K562 (cell line): Measurements from ENCODE around the gene ZNF148. TPM values are rescaled to one million over a fixed set of nuclear protein-coding genes. Genes with fewer than 3 reads are reported as not detected.

Experiments used
- ATAC-seq: fragments of 200-7000 bp; cut with Tn5 transposase; 3 replicates; pipeline ENCODE4 v1.9.1; 2020; ENCODE audit warnings: moderate library complexity
- BruUV-seq: library from RNA; stranded (reverse); fragments of 400-500 nt; replicated peaks from 2 replicates; lab custom pipeline; 2021; lab: Mats Ljungman, UMichigan
- CTCF ChIA-PET: fragments of 300-600 bp; formaldehyde crosslinking; extraction: SDS; loops from one replicate; lab custom pipeline; 2021; ENCODE audit warnings: low intra/inter-chr PET ratio; lab: Yijun Ruan, JAX
- POLR2A ChIA-PET: fragments of 300-600, 350-650 bp; sonication (Branson Sonifier 250); formaldehyde crosslinking; extraction: SDS; loops from one replicate; lab custom pipeline; 2021; ENCODE audit warnings: antibody characterized with exemption, inconsistent platforms; lab: Yijun Ruan, JAX
- DNase-seq, 4 experiments: peaks; one replicate each; pipeline versions ENCODE4 v3.0.0 to v3.0.0-alpha.2; 2011 to 2018; ENCODE audit warnings: low spot score in 3 of 4, mixed read lengths in 3 of 4; ENCODE audit errors: extremely low read depth in 1 of 4
- FAIRE-seq: peaks from 2 replicates; lab custom pipeline; 2011; peaks lifted over from hg19 to GRCh38; lab: Jason Lieb, UNC
- H2AFZ ChIP-seq: 2 replicates; pipeline ENCODE4 v1.6.0; 2011; ENCODE audit warnings: low read depth, low read length, control low read depth, inconsistent platforms
- H3K27ac ChIP-seq: fragments of 200-600 bp; 3 replicates; pipeline ENCODE4 v1.8.0; 2011; ENCODE audit warnings: low read depth, mild to moderate bottlenecking, control low read depth, inconsistent platforms, low read length, moderate library complexity, mixed read lengths; ENCODE audit errors: extremely low read depth
- H3K27me3 ChIP-seq, 2 experiments: fragments of 300-600 bp in 1 of 2; 2 replicates in 1 of 2; 3 replicates in 1 of 2; pipeline versions ENCODE4 v1.6.0 to v1.8.0; 2011; ENCODE audit warnings: inconsistent platforms in 2 of 2, low read length in 2 of 2, mild to moderate bottlenecking in 1 of 2, mixed read lengths in 1 of 2, moderate library complexity in 1 of 2; ENCODE audit not compliant: control insufficient read depth in 2 of 2, insufficient read depth in 2 of 2
- H3K36me3 ChIP-seq: fragments of 300-600 bp; 3 replicates; pipeline ENCODE4 v1.8.0; 2011; ENCODE audit warnings: mild to moderate bottlenecking, low read length, inconsistent platforms; ENCODE audit not compliant: control insufficient read depth, insufficient read depth
- H3K4me1 ChIP-seq, 2 experiments: fragments of 200-600 bp in 1 of 2; replicated peaks in 1 of 2; 2 replicates in 1 of 2; 3 replicates in 1 of 2; pipeline versions ENCODE4 v1.5.1 to v1.8.0; 2011; ENCODE audit warnings: inconsistent platforms in 2 of 2, low read length in 2 of 2, mild to moderate bottlenecking in 1 of 2, mixed read lengths in 1 of 2, moderate library complexity in 1 of 2; ENCODE audit not compliant: control insufficient read depth in 2 of 2, insufficient read depth in 2 of 2
- H3K4me2 ChIP-seq: 2 replicates; pipeline ENCODE4 v1.6.1; 2011; ENCODE audit warnings: low read length, control low read depth, inconsistent platforms, mixed read lengths; ENCODE audit not compliant: insufficient read depth
- H3K4me3 ChIP-seq: fragments of 200-600 bp; sonication (generic), shearing (Covaris generic); 2 replicates; pipeline ENCODE4 v1.5.1; 2016; ENCODE audit warnings: control low read depth, inconsistent platforms
- H3K79me2 ChIP-seq: fragments of 200-600 bp; 3 replicates; pipeline ENCODE4 v1.8.0; 2011; ENCODE audit warnings: low read length, inconsistent platforms; ENCODE audit not compliant: control insufficient read depth, insufficient read depth
- H3K9ac ChIP-seq, 2 experiments: 2 replicates each; pipeline versions ENCODE4 v1.6.0 to v1.6.1; 2011; ENCODE audit warnings: low read depth in 2 of 2, low read length in 2 of 2, control low read depth in 1 of 2, inconsistent platforms in 1 of 2, mild to moderate bottlenecking in 1 of 2, mixed read lengths in 1 of 2; ENCODE audit not compliant: insufficient read depth in 1 of 2
- H3K9me1 ChIP-seq: one replicate; pipeline ENCODE4 v1.6.0; 2011; ENCODE audit warnings: inconsistent platforms, mild to moderate bottlenecking, low read length, moderate library complexity; ENCODE audit not compliant: control insufficient read depth, insufficient read depth
- H3K9me3 ChIP-seq: replicated peaks from 2 replicates; pipeline ENCODE4 v1.5.1; 2011; ENCODE audit warnings: low read depth, low read length, inconsistent platforms; ENCODE audit not compliant: control insufficient read depth, insufficient read depth
- H4K20me1 ChIP-seq: replicated peaks from 2 replicates; pipeline ENCODE4 v1.6.1; 2011; ENCODE audit warnings: low read length, inconsistent platforms, mixed read lengths; ENCODE audit not compliant: control insufficient read depth, insufficient read depth
- ATF3 ChIP-seq, 2 experiments: fragments of 450-650 bp in 1 of 2; sonication (generic) in 1 of 2; formaldehyde crosslinking in 1 of 2; IDR thresholded peaks in 1 of 2; conservative IDR thresholded peaks in 1 of 2; 2 replicates each; pipeline versions ENCODE4 v1.6.1 to v1.8.1; 2016 to 2023; ENCODE audit warnings: mild to moderate bottlenecking in 2 of 2, moderate library complexity in 2 of 2, inconsistent platforms in 1 of 2, missing genetic modification reagents in 1 of 2
- FIP1L1 ChIP-seq: fragments of 200-400 bp; formaldehyde crosslinking; IDR thresholded peaks from 2 replicates; pipeline ENCODE4 v1.6.1; 2018; ENCODE audit warnings: mild to moderate bottlenecking, low read depth, low read length; ENCODE audit not compliant: poor library complexity, severe bottlenecking
- HIVEP1 ChIP-seq: fragments of 250-450 bp; sonication (Bioruptor Pico); IDR thresholded peaks from 2 replicates; pipeline ENCODE4 v1.4.0; 2020; ENCODE audit warnings: mild to moderate bottlenecking
- KDM2B ChIP-seq: fragments of 250-450 bp; sonication (Bioruptor Pico); IDR thresholded peaks from 2 replicates; pipeline ENCODE4 v1.8.0; 2021; ENCODE audit warnings: mild to moderate bottlenecking, moderate library complexity
- RNF219 ChIP-seq: fragments of 250-450 bp; sonication (Bioruptor Pico); IDR thresholded peaks from 2 replicates; pipeline ENCODE4 v1.5.0; 2022; ENCODE audit warnings: mild to moderate bottlenecking
- RUNX1 ChIP-seq: sonication (generic); IDR thresholded peaks from 2 replicates; pipeline ENCODE4 v1.6.1; 2016; ENCODE audit warnings: antibody characterized with exemption, low read depth
- TAF15 ChIP-seq: fragments of 200-400 bp; formaldehyde crosslinking; IDR thresholded peaks from 2 replicates; pipeline ENCODE4 v1.6.1; 2017; ENCODE audit warnings: mild to moderate bottlenecking, low read depth, low read length, moderate library complexity
- WGBS: fragments of 100-300 bp; shearing (Covaris generic); methylation state at CpG from one replicate; pipeline ENCODE4 v1.1.6; 2016; ENCODE audit warnings: low coverage, mixed read lengths; ENCODE audit not compliant: insufficient coverage; ENCODE audit errors: missing lambda C conversion rate; 5-methylcytosine and 5-hydroxymethylcytosine counted together
- in situ Hi-C: fragments of 300-500 bp; cut with MboI; formaldehyde crosslinking; loops from 4 replicates; pipeline ENCODE4 v1.15.0; 2018; ENCODE audit warnings: inconsistent platforms, mixed read lengths
- intact Hi-C: fragments of 100-400 bp; cut with micrococcal nuclease; formaldehyde crosslinking; loops from 2 replicates; pipeline ENCODE4 v1.14.2; 2022
- polyA plus RNA-seq, 8 experiments: library from polyadenylated mRNA; depleted of rRNA in 4 of 8; stranded (reverse) in 5 of 8; unstranded in 3 of 8; fragments of >200 nt; fragmentation: Nextera tagmentation in 2 of 8; fragmentation: Illumina TruSeq in 1 of 8; extraction: Ambion mirVana in 2 of 8; extraction: Trizol in 1 of 8; gene quantifications; 2 replicates each; pipeline versions ENCODE4 v1.2.1 to v1.2.3, GENCODE V29; 2011 to 2014; ENCODE audit warnings: inconsistent platforms in 1 of 8, missing spikeins in 1 of 8
- total RNA-seq, 7 experiments: library from RNA; depleted of rRNA in 6 of 7; stranded (reverse); fragments of >200 nt in 6 of 7; fragmentation: Illumina TruSeq in 2 of 7; extraction: Trizol in 2 of 7; gene quantifications; 2 replicates each; pipeline versions ENCODE4 v1.2.1 to v1.2.3, GENCODE V29; 2011 to 2021; ENCODE audit warnings: low replicate concordance in 1 of 7
- TF ChIP-seq, protein P1 (sequence below): fragments of 250-450 bp; sonication (Bioruptor Pico); IDR thresholded peaks from 2 replicates; pipeline ENCODE4 v1.8.0; 2022; ENCODE audit warnings: inconsistent platforms, mild to moderate bottlenecking, moderate library complexity, borderline replicate concordance

ZNF148 gene
- total and polyA plus RNA-seq, 9 of the 15 experiments (the other 6 are each of a cell fraction or from before 2014, with no cell fraction given): 2.7 to 15.1 (median 8.3) TPM

DNA sequence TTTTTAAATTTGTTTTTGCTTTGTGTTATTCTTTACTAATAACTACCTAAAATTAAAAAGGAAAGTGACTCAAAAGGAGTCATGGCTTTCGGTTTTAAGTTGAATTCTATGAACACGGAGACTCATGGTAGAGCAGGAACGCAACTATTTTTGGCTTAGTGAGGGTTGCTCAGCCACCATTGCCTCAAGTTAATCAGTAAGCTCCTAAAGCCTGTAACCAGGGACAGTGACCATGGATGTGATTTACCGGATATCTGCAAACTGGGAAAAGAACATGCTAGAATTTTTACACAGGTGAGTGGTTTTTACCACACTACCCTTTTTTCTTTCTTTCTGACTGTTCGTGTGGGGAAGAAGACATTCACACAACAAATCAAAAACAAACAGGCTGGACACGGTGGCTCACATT, 174.4 kb downstream of the ZNF148 start:
- no peaks in the 10 kb centered on the region for H3K36me3 ChIP-seq
- no peaks in the 10 kb centered on the region for H3K79me2 ChIP-seq
- peaks cover 0 to 6% of the 10 kb centered on the region in 2 experiments; a peak in 2 of 5 replicates for H3K27me3 ChIP-seq
- 18% methylated on average over 5 of the region's 6 CpGs for WGBS
- no peak overlapping the region for H3K27ac ChIP-seq
- in situ Hi-C loops (no loop called here), intact Hi-C loops (no loop called here)
- no peak for TF ChIP-seq RNF219 (CRISPR knock-in tag)
- TF ChIP-seq FIP1L1: no peak
- TF ChIP-seq TAF15: no peak
- TF ChIP-seq KDM2B (CRISPR knock-in tag): no peak
- TF ChIP-seq RUNX1: no peak
- TF ChIP-seq, protein P1, sequence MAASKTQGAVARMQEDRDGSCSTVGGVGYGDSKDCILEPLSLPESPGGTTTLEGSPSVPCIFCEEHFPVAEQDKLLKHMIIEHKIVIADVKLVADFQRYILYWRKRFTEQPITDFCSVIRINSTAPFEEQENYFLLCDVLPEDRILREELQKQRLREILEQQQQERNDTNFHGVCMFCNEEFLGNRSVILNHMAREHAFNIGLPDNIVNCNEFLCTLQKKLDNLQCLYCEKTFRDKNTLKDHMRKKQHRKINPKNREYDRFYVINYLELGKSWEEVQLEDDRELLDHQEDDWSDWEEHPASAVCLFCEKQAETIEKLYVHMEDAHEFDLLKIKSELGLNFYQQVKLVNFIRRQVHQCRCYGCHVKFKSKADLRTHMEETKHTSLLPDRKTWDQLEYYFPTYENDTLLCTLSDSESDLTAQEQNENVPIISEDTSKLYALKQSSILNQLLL (CRISPR knock-in tag): no peak
- no peak for TF ChIP-seq ATF3 (IDR thresholded peaks at IDR 0.05)
- no peak for TF ChIP-seq ATF3 (CRISPR knock-in tag; conservative IDR thresholded peaks at IDR 0.05)
- no peak for TF ChIP-seq HIVEP1 (CRISPR knock-in tag)
- POLR2A ChIA-PET: interaction anchor here (0.9 kb wide), 1 partner anchor 20 kb away, joined by 4 read pairs; no protein-coding TSS in a partner anchor
- BruUV-seq: no TSS peak
- H3K4me2 ChIP-seq: no peak overlapping the region
- H3K9me3 ChIP-seq: no peaks in the 10 kb centered on the region
- ATAC-seq: no peak
- H3K4me3 ChIP-seq: no peak overlapping the region
- no peak for FAIRE-seq
- H3K9ac ChIP-seq: no peak overlapping the region
- H3K9me1 ChIP-seq: no peaks in the 10 kb centered on the region
- H3K4me1 ChIP-seq: no peaks in the 10 kb centered on the region; a peak in 1 of 5 replicates
- H2AFZ ChIP-seq: no peak overlapping the region
- CTCF ChIA-PET: no interaction called here
- no peak for DNase-seq
- H4K20me1 ChIP-seq: no peaks in the 10 kb centered on the region
